ENCODE data around the gene FAM227B. TPM values are rescaled to one million over a fixed set of nuclear protein-coding genes. Genes with fewer than 3 reads are reported as not detected.
"Not testable (repeated sequence)": the region's sequence is repeated elsewhere in the genome, so short reads cannot be mapped to it uniquely, and the experiment has no call there.

The FAM227B gene
- total RNA-seq, 3 donors from 2014 or later: 1.3 to 2.4 (median 1.6) TPM

DNA sequence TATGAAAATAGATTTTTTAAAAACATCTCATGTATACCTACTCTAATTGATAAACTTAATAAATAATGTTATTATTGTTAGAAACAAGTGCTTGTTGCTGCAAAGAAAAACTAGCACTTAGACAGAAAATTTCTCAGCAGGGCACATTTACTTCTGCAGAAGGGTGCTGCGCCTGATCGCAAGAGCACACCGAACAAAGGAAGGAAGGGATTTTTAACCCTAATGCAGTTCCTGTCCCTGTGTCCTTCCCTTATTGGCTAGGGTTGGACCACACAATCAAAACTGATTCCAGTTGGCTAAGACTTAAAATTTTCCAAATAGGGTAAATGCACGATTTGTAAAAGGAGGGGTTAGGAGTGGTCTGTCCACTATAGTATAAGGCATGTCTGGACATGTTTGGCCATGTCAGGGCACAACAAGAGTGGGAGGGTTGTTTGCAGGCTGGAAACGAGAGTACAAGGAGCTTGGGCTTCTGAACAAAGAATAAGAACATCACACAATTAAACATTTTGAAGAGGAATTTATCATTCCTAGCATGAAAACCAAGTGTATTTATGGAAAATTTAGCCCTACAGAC lies 4.9 kb upstream of the FAM227B start:
- H3K36me3 Mint-ChIP-seq (ENCODE audit: insufficient read depth): peaks cover 14% of the 10 kb centered on the region
- H3K4me1 Mint-ChIP-seq (ENCODE audit: low read depth): peaks cover 20% of the 10 kb centered on the region
- no peak for ATAC-seq
- H3K9me3 Mint-ChIP-seq: peaks cover 7% of the 10 kb centered on the region
- H3K4me3 Mint-ChIP-seq: no peak overlapping the region
- H3K27me3 Mint-ChIP-seq (ENCODE audit: low read depth): no peaks in the 10 kb centered on the region
- DNase-seq: no peak

DNA sequence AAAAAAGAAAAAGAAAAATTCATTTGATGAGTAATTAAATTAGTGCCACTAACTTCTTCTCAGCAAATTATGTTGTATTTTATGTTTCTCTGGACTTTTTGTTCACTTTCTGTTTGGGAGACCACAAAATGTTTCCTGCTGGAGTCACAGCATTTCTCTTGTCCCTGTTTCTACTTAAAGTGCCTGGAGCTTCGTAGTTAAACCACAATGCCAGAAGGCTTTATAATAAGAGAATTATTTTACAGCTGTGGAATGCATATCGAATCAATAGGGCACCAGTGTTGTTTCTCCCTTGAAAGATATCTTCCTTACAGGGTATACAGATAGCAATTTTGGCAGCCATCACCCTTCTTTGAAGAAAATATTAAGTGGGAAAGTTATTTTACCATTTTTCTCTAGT lies 3.4 kb upstream of the FAM227B start:
- H3K4me3 Mint-ChIP-seq: no peak overlapping the region
- H3K36me3 Mint-ChIP-seq (ENCODE audit: insufficient read depth): peaks cover 14% of the 10 kb centered on the region
- H3K9me3 Mint-ChIP-seq: peaks cover 7% of the 10 kb centered on the region
- H3K27me3 Mint-ChIP-seq (ENCODE audit: low read depth): no peaks in the 10 kb centered on the region
- DNase-seq (no peak), ATAC-seq (no peak)
- H3K4me1 Mint-ChIP-seq (ENCODE audit: low read depth): peaks cover 31% of the 10 kb centered on the region

DNA sequence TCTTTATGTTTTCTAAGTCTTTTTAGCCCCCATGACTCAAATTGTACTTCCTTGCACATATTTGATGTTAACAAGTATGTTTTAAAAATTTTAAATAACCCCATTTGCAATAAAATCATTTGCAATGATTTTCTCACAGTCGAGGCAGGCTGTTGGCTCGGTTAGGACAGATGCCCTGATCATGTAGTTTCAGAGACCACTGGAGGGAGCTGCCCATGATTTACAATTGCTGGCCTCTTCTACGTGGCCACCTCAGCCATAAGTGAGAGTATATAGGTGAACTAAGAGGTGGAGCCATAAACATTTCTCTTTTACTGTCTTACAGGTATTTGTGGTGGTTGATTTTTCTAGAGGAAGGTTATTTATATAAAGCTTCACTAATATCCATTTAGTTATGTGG lies 1.9 kb upstream of the FAM227B start:
- DNase-seq (no peak), ATAC-seq (no peak)
- Mint-ChIP-seq H3K9me3 (peaks cover 7% of the 10 kb centered on the region), H3K4me1 (ENCODE audit: low read depth) (peaks cover 35% of the 10 kb centered on the region), H3K27me3 (ENCODE audit: low read depth) (no peaks in the 10 kb centered on the region), H3K36me3 (ENCODE audit: insufficient read depth) (peaks cover 19% of the 10 kb centered on the region), H3K4me3 (no peak overlapping the region)

DNA sequence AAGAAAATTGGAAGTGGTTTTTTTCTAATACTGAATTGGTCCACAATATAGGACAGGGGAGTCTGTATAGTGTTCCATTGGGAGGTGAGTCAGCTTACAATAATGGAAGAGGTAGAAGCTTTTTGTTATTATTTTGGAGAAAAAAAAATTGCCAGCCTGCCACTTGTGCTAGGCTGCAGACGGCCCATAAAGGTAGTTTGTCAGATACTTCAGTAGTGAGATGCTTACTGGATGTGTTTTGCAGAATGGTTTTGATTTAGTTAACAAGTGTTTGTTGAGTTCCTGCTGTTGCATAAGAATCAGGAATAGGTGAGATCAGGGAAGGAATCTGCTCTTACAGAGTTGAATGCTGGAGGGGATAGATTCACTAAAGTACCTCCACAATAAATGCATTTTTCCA lies 1.3 kb upstream of the FAM227B start:
- DNase-seq: no peak
- Mint-ChIP-seq H3K27me3 (ENCODE audit: low read depth) (no peaks in the 10 kb centered on the region), H3K4me1 (ENCODE audit: low read depth) (peaks cover 35% of the 10 kb centered on the region), H3K9me3 (peaks cover 7% of the 10 kb centered on the region), H3K36me3 (ENCODE audit: insufficient read depth) (peaks cover 19% of the 10 kb centered on the region), H3K4me3 (peak overlapping the region; percentile 88)
- ATAC-seq: no peak

DNA sequence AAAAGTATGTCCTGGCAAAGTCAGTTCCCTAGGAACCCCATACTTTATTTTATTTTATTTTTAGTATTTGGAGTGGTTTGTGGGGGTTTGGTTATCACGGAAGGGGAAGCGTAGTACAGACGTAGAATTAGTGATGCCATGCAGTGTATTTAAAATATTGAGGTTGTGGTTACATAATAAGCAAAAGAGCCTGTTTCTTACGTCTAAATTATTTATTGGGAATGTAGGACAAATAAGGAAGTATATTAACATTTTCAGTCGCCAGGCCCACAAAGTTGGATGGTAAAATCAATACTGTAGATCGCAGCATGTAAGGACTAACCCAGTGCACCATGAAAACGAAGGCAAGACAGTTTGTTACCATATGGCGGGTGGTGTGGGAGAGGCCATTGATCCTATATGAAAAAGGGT lies 788 bp upstream of the FAM227B start:
- Mint-ChIP-seq H3K9me3 (peaks cover 7% of the 10 kb centered on the region), H3K4me1 (ENCODE audit: low read depth) (peaks cover 35% of the 10 kb centered on the region), H3K36me3 (ENCODE audit: insufficient read depth) (peaks cover 22% of the 10 kb centered on the region), H3K27me3 (ENCODE audit: low read depth) (no peaks in the 10 kb centered on the region), H3K4me3 (peak overlapping the region; percentile 88)
- DNase-seq: no peak
- ATAC-seq: no peak

DNA sequence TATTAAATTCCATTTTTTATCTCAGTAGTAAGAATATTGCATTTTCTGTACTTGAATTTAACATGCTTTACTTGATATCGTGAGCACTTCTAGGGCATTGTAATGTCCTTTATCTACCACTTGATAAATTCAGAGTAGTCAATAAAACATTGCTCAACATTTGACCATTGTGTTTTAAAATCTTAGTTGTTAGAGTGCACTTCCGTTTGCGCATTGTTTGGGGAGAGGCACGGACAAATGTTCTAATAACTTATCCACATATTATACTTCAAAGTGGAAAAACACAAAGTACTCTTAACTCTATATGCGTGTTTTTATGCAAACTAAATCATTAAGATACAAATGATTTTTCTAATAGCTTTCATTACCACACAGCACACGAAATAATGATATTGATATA lies 419 bp downstream of the FAM227B start:
- Mint-ChIP-seq H3K27me3 (ENCODE audit: low read depth) (no peaks in the 10 kb centered on the region), H3K4me1 (ENCODE audit: low read depth) (peaks cover 35% of the 10 kb centered on the region)
- DNase-seq: no peak

DNA sequence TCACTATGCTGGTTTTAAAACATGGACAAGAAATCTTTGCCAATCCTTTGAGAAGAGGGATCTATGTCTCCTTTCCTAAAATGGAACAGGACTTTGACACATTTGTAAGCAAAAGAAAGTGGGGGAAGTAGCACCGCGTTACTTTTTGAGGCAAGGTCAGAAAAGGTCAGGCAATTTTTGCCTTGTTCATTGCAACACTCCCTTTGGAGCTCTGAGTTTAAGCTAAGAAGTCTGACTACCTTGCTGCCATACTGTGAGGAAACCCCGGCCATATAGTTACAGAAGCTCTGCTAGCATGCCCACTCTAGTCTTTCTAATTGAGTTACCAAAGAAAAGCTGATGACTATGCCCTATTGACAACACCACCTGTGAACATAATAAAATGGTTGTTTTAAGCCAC lies 1.4 kb downstream of the FAM227B start:
- DNase-seq (no peak), ATAC-seq (no peak)
- Mint-ChIP-seq H3K4me1 (ENCODE audit: low read depth) (peaks cover 35% of the 10 kb centered on the region), H3K9me3 (peaks cover 8% of the 10 kb centered on the region), H3K36me3 (ENCODE audit: insufficient read depth) (peaks cover 27% of the 10 kb centered on the region), H3K27me3 (ENCODE audit: low read depth) (no peaks in the 10 kb centered on the region), H3K4me3 (no peak overlapping the region)

More for the DNA sequence above, 419 bp downstream of the FAM227B start:
- ATAC-seq: no peak
- peak overlapping the region; percentile 88 for H3K4me3 Mint-ChIP-seq
- H3K9me3 Mint-ChIP-seq: peaks cover 3% of the 10 kb centered on the region
- H3K36me3 Mint-ChIP-seq (ENCODE audit: insufficient read depth): peaks cover 24% of the 10 kb centered on the region

DNA sequence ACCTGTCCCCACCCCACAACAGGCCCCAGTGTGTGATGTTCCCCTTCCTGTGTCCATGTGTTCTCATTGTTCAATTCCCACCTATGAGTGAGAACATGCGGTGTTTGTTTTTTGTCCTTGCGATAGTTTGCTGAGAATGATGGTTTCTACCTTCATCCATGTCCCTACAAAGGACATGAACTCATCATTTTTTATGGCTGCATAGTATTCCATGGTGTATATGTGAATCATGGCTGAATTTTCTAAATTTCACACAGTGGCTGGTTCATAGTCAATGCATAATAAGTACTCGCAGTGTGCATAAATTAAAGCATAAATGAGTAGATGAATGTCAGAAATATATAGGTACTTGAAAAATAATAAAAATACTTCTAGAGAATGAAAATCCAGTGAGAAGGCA lies 8.4 kb downstream of the FAM227B start:
- not testable (repeated sequence) for H3K27me3 Mint-ChIP-seq (ENCODE audit: low read depth); DNase-seq; H3K9me3 Mint-ChIP-seq; ATAC-seq; H3K4me1 Mint-ChIP-seq (ENCODE audit: low read depth); H3K4me3 Mint-ChIP-seq
- peaks cover 34% of the 10 kb centered on the region for H3K36me3 Mint-ChIP-seq (ENCODE audit: insufficient read depth)

DNA sequence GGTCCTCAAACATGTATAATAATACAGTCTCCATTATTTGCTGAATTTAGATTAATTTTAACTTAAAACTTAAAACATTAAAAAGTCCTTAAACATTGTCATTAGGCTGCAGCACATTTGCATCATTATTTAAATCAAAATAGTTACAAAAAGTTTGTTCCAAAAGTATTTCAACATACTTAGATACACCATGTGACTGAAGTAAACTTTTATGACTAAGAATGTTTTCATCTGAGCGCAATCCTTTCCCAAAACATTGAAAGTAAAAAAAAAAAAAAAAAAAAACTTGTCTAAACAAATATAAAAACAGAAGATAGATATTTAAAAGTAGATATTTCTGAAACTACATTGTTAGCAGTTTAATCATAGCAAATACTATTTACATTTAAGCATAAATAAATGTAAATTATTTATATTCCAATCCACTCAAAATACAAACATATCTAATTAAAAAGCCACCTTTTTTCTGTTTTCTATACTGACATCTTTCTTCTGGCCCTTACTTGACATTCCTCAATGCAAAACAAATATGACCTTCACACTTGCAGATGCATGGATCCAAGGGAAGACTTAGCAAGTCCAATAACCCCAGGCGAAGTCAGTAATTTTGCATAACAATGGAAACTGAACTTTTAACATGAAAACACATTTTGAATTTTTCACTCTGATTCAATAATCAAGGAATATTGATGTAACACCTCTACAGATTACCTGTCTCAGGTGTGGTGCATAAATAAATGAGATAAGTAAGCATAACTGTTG lies 10.3 kb downstream of the FAM227B start:
- H3K36me3 Mint-ChIP-seq (ENCODE audit: insufficient read depth): peaks cover 36% of the 10 kb centered on the region
- H3K4me1 Mint-ChIP-seq (ENCODE audit: low read depth): no peaks in the 10 kb centered on the region
- ATAC-seq (no peak), DNase-seq (no peak)
- H3K27me3 Mint-ChIP-seq (ENCODE audit: low read depth): no peaks in the 10 kb centered on the region
- no peak overlapping the region for H3K4me3 Mint-ChIP-seq
- H3K9me3 Mint-ChIP-seq: peaks cover 13% of the 10 kb centered on the region

DNA sequence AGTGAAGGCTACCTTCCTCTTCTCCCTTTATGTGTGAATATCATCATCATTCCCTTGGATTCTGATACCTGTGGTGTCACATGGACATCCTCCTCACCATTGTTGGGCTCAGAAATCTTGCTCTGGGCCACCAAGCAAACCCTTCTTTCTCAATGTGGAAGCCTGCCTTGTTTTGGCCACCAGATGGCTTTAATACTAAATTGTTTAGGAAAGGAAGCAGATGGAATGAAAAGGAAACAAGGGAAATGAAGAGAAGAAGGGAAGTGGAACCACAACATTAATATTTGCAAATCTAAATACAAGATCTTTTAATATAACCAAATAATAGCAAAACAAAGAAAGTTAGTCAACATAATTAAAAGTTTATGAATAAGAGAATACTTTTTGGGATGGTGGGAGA lies 14.0 kb downstream of the FAM227B start:
- Mint-ChIP-seq H3K9me3 (peaks cover 32% of the 10 kb centered on the region), H3K4me3 (no peak overlapping the region), H3K36me3 (ENCODE audit: insufficient read depth) (peaks cover 32% of the 10 kb centered on the region), H3K27me3 (ENCODE audit: low read depth) (no peaks in the 10 kb centered on the region), H3K4me1 (ENCODE audit: low read depth) (no peaks in the 10 kb centered on the region)
- ATAC-seq (no peak), DNase-seq (no peak)

DNA sequence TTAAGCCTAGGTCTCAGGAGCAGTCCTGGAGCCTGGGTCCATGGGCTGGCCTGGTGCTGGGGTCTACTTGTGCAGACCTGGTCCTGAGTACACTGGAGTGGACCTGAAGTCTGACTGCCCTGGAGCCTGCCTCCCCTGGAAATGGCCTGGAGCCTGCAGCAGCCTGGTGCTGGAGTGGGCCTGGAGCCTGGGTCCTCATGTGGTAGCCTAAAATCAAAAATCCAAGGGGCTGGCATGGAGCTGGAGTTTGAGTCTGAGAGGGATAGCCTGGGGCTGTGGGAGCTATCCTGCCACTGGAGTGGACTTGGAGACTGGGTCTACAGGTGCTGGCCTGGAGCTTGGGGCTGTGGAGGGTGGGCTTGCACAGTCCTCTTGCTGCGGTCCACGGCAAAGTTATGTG lies 15.0 kb downstream of the FAM227B start:
- Mint-ChIP-seq H3K27me3 (ENCODE audit: low read depth) (no peaks in the 10 kb centered on the region), H3K4me1 (ENCODE audit: low read depth) (no peaks in the 10 kb centered on the region), H3K9me3 (peaks cover 37% of the 10 kb centered on the region), H3K36me3 (ENCODE audit: insufficient read depth) (peaks cover 32% of the 10 kb centered on the region), H3K4me3 (no peak overlapping the region)
- ATAC-seq (no peak), DNase-seq (no peak)

DNA sequence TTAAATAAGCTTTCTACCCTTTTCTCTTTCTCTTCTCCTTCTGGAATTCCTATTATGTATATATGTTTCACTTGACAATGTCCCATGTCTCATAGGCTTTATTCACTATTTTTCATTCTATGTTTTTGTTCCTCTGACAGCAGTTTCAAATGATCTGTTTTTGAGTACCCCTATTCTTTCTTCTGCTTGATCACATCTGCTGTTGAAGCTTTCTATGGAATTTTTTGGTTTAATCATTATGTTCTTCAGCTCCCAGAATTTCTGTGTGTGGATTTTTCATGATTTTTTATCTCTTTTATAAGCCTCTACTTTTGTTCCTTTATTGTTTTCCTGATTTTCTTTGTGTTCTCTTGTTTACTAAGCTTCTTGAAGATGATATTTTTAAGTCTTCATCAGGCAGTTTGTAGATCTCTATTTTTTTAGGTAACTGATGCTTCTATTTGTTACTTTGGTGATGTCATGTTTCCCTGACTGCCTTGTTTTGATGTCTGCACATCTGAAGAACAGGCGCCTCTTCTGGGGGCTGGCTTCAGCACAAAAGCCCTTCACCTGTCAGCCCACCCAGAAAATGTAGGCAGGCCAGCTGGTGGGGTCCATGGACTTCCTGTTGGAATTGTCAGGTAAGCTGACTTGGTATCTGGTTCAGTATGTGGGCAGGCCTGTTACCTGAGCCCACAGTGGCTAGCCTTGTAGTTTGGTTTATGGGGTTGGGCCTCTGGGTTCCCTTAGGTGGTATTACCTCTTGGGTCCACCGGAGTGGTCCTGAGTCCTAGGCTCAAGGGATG lies 15.8 kb downstream of the FAM227B start:
- Mint-ChIP-seq H3K27me3 (ENCODE audit: low read depth) (no peaks in the 10 kb centered on the region), H3K4me1 (ENCODE audit: low read depth) (no peaks in the 10 kb centered on the region), H3K9me3 (peaks cover 39% of the 10 kb centered on the region), H3K4me3 (no peak overlapping the region), H3K36me3 (ENCODE audit: insufficient read depth) (peaks cover 31% of the 10 kb centered on the region)
- no peak for DNase-seq
- no peak for ATAC-seq

DNA sequence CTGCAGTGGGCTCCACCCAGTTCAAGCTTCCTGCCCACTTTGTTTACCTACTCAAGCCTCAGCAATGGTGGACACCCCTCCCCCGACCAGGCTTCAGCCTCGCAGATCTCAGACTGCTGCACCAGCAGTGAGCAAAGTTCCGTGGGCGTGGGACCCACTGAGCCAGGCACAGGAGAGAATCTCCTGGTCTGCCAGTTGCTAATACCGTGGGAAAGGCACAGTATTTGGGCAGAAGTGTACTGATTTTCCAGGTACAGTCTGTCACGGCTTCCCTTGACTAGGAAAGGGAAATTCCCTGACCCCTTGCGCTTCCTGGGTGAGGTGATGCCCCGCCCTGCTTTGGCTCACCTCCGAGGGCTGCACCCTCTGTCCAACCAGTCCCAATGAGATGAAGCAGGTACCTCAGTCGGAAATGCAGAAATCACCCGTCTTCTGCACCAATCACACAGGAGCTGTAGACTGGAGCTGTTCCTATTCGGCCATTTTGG lies 27.7 kb downstream of the FAM227B start:
- not testable (repeated sequence) for H3K27me3 Mint-ChIP-seq (ENCODE audit: low read depth); H3K4me1 Mint-ChIP-seq (ENCODE audit: low read depth); DNase-seq; H3K4me3 Mint-ChIP-seq; ATAC-seq
- peaks cover 25% of the 10 kb centered on the region for H3K36me3 Mint-ChIP-seq (ENCODE audit: insufficient read depth)
- peaks cover 36% of the 10 kb centered on the region for H3K9me3 Mint-ChIP-seq

DNA sequence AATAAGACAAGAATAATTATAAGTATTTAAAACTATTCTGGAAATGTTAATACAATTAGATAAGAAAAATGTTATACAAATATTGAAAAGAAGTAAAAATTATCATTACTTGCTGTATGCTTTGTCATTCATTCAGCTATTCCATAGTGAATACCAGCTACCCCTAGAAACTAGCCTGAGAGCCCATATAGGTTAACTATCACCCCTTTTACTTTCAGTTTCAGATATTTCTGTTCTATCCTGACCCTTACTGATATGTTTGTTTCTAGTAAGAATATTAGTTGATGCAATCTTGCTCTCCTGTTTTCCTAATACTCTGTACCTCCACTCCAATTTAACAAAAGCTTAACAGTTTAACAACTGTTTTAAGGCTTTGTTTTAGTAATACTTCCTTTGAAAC lies 31.6 kb downstream of the FAM227B start:
- Mint-ChIP-seq H3K9me3 (peaks cover 6% of the 10 kb centered on the region), H3K36me3 (ENCODE audit: insufficient read depth) (peaks cover 16% of the 10 kb centered on the region), H3K4me3 (no peak overlapping the region), H3K4me1 (ENCODE audit: low read depth) (peaks cover 2% of the 10 kb centered on the region), H3K27me3 (ENCODE audit: low read depth) (no peaks in the 10 kb centered on the region)
- DNase-seq (no peak), ATAC-seq (no peak)

All from activated T-cell treated with anti-CD3 and anti-CD28 coated beads, Interleukin-2, amount 50 U/mL, for 4 hours (primary cell).